ENCODE results near the gene FLT4. TPM values are rescaled to one million over a fixed set of nuclear protein-coding genes. Genes with fewer than 3 reads are reported as not detected.
"Not testable (repeated sequence)": the region's sequence is repeated elsewhere in the genome, so short reads cannot be mapped to it uniquely, and the experiment has no call there.

Gene FLT4
- total RNA-seq (2014; rRNA removed; shearing (Covaris generic); ENCODE audit: low replicate concordance) = 0.10 and 1.3 TPM in 2 replicates

- no peaks in the 10 kb centered on the region for H3K9me3 ChIP-seq
- peaks cover 58% of the 10 kb centered on the region for H3K27me3 ChIP-seq
- no peaks in the 10 kb centered on the region for H3K36me3 ChIP-seq
- DNase-seq = no peak
- peak within 1 kb of the TSS; percentile 30 for H3K4me3 ChIP-seq
Measured at GRCh38 chr5:180649297-180650039, at the start of gene FLT4. FLT4 (minus strand) TSS chr5:180649600; CDS start chr5:180649545, 55 bp downstream.

DNA sequence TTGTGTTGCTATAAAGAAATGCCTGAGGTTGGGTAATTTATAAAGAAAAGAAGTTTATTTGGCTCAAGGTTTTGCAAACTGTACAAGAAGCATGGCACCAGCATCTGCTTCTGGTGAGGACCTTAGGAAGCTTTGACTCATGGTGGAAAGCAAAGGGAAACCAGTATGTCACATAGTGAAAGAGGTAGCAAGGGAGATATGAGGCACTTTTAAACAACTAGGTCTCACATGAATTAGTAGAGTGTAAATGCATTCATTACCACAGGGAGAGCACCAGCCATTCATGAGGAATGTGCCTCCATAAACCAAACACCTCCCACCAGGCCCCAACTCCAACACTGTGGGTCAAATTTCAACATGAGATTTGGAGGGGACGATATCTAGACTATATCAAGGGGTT is 49.6 kb upstream of the FLT4 start:
- DNase-seq = no peak
- H3K36me3 ChIP-seq = no peaks in the 10 kb centered on the region
- no peak overlapping the region for H3K4me3 ChIP-seq
- H3K9me3 ChIP-seq = peaks cover 13% of the 10 kb centered on the region
- H3K27me3 ChIP-seq = peaks cover 33% of the 10 kb centered on the region

- no peak overlapping the region for H3K4me3 ChIP-seq
- DNase-seq = no peak
Measured at GRCh38 chr5:180696116-180696515, 46.7 kb upstream of the FLT4 start.

DNA sequence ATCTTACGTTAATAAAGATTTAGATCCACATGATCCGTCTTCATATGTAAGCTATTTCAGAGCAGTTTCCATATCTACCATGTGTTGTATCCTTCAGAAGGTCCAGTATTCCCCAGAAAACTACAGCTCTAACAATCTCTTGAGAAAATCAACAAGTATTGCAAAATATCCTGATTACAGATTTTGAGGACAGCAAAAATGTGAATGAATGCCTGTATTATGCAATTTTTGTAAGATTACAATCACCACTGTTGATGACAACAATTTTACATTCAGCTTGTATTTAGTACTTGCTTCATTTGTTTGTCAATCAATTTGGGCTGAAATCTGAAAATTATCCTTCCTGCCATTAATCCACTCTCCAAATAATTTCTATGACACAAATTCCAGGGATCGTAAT is 43.0 kb upstream of the FLT4 start:
- no peak overlapping the region for H3K4me3 ChIP-seq
- DNase-seq = no peak
- peaks cover 45% of the 10 kb centered on the region for H3K27me3 ChIP-seq
- H3K36me3 ChIP-seq = no peaks in the 10 kb centered on the region
- H3K9me3 ChIP-seq = peaks cover 13% of the 10 kb centered on the region

More at GRCh38 chr5:180696116-180696515, 46.7 kb upstream of the FLT4 start:
- H3K9me3 ChIP-seq = peaks cover 13% of the 10 kb centered on the region
- H3K36me3 ChIP-seq = no peaks in the 10 kb centered on the region
- H3K27me3 ChIP-seq = peaks cover 43% of the 10 kb centered on the region

- Histone ChIP-seq H3K9me3 (peaks cover 10% of the 10 kb centered on the region), H3K27me3 (peaks cover 53% of the 10 kb centered on the region), H3K4me3 (no peak overlapping the region), H3K36me3 (no peaks in the 10 kb centered on the region)
- DNase-seq = no peak
Measured at GRCh38 chr5:180691046-180691445, 41.6 kb upstream of the FLT4 start.

DNA sequence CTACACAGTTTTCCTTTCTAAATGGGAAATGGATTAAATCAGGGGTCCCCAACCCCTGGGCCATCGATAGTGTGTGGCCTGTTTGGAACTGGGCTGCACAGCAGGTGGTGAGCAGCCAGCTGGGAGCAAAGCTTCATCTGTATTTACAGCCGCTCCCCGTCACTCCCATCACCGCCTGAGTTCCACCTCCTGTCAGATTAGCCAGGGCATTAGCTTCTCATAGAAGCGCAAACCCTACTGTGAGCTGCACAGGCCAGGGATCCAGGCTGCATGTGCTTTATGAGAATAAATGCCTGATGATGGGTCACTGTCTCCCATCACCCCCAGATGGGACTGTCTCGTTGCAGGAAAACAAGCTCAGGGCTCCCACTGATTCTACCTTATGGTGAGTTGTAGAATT is 41.2 kb upstream of the FLT4 start:
- Histone ChIP-seq H3K4me3 (no peak overlapping the region), H3K27me3 (peaks cover 55% of the 10 kb centered on the region), H3K9me3 (peaks cover 5% of the 10 kb centered on the region; the same call in 1 of the 2 replicates), H3K36me3 (no peaks in the 10 kb centered on the region)
- no peak for DNase-seq

DNA sequence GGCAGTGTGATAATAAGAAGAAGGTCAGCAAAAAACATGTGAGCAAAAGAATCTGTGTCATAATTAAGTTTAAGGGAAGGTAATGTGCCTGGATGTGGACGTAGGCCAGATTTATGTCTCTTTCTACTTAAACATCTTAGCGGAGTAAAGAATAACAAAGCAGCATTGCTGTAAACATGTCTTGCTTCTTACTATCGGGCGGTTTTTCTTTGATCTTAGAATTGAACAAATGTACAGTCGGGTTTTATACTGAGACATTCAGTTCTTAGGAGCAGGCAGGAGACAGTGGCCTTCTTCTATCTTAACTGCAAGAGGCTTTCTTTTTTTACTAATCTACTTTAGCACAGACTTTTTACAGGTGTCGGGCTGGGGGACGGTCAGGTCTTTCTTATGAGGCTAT is 40.4 kb upstream of the FLT4 start:
- no peak for DNase-seq
- H3K27me3 ChIP-seq = peaks cover 56% of the 10 kb centered on the region
- H3K4me3 ChIP-seq = no peak overlapping the region
- no peaks in the 10 kb centered on the region for H3K9me3 ChIP-seq
- no peaks in the 10 kb centered on the region for H3K36me3 ChIP-seq

DNA sequence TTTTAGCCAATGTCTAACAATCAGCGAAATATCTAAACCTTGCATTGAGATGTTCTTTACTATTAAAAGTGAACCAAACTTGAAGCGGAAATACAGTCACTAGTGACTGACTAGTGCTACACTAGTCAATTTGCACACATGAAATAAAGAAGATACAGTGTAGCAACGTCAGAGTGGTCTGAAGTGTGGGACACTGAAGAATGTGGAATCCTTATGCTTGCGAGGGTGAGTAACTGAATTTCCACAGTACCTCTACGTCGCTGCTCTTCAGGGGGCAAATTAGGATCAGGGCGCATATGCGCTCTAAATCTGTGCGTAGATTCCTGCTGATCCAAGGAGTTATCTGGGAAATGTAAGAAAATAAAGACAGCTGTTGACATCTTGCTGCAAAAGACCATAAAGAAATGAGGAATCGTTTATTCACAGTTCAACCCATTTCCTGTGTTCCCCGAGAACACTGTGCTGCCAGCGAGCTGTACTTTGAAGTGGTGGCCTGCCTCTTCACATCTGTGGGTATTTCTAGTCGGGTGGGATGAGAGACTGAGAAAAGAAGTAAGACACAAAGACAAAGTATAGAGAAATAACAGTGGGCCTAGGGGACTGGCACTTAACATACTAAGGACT is 39.8 kb upstream of the FLT4 start:
- Histone ChIP-seq H3K9me3 (no peaks in the 10 kb centered on the region), H3K4me3 (no peak overlapping the region), H3K36me3 (no peaks in the 10 kb centered on the region), H3K27me3 (peaks cover 61% of the 10 kb centered on the region)
- no peak for DNase-seq

DNA sequence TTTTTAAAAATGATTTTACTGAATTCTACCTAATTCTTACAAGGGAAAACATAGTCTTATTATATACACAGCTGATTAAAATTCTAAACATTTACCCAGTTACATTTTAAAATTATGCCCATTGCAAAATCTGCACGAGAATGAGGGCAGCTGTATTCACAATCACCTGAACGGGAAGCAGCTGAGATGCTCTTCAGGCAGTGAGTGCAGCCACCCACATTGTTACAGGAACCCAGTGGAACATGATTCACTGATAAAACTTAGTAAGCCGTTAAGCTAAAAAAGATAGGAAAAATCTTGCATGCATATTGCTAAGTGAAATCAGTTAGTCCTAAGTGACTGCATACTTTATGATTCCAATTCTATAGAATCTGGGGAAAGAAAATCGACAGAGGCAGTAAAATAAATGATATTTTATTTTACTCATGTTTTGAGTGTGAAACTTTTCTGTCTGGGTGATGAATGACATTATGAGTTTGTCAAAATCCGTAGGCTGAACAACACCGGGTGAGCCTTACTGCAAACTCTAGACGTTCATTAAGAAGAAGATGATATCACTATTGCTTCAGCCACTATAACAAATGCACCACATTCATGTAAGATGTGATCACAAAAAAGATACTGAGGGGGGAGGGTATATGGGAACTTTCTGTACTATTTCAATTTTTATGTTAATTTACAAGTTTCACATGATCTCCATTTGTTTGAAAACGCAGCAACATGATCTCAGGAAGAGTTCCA is 39.1 kb upstream of the FLT4 start:
- DNase-seq = no peak

GRCh38 chr5:180686799-180687198 is 37.4 kb upstream of the FLT4 start:
- H3K36me3 ChIP-seq, H3K9me3 ChIP-seq, DNase-seq, H3K4me3 ChIP-seq: not testable (repeated sequence)
- H3K27me3 ChIP-seq = peaks cover 49% of the 10 kb centered on the region

More for the DNA sequence above, 39.1 kb upstream of the FLT4 start:
- H3K36me3 ChIP-seq = no peaks in the 10 kb centered on the region
- H3K9me3 ChIP-seq = no peaks in the 10 kb centered on the region
- H3K4me3 ChIP-seq = no peak overlapping the region
- peaks cover 59% of the 10 kb centered on the region for H3K27me3 ChIP-seq

DNA sequence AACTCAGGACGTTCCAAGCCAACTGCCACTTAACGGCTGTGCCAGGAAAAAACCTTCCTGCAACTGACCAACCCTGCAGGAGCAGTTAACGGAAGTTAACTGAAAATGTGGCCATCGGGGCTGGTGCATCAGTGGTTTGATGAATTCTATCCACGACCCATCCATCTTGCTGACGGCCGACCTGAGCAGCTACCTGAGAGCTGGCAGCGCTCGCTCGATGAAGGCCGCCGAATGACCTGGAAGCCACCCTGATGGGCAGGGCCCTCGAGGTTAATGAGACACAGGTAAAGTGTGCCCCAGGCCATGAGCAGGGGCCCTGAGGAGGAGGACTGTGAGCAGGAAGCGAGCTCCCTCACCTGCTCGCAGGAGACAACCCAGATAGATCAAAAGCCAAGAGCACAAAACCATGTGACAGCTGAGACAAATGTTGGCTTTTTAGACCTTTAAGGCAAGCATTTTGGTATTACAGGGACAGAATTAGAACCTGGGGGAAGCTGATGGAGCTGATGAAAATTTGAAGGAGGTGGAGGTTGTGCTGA is 35.3 kb upstream of the FLT4 start:
- no peaks in the 10 kb centered on the region for H3K36me3 ChIP-seq
- H3K4me3 ChIP-seq = no peak overlapping the region
- H3K9me3 ChIP-seq = peaks cover 3% of the 10 kb centered on the region; the same call in 1 of the 2 replicates
- DNase-seq = no peak
- H3K27me3 ChIP-seq = peaks cover 46% of the 10 kb centered on the region

- no peak for DNase-seq
- H3K27me3 ChIP-seq = peaks cover 34% of the 10 kb centered on the region
- peaks cover 3% of the 10 kb centered on the region; the same call in 1 of the 2 replicates for H3K9me3 ChIP-seq
- H3K36me3 ChIP-seq = no peaks in the 10 kb centered on the region
- no peak overlapping the region for H3K4me3 ChIP-seq
Measured at GRCh38 chr5:180683220-180683922, 34.0 kb upstream of the FLT4 start.

DNA sequence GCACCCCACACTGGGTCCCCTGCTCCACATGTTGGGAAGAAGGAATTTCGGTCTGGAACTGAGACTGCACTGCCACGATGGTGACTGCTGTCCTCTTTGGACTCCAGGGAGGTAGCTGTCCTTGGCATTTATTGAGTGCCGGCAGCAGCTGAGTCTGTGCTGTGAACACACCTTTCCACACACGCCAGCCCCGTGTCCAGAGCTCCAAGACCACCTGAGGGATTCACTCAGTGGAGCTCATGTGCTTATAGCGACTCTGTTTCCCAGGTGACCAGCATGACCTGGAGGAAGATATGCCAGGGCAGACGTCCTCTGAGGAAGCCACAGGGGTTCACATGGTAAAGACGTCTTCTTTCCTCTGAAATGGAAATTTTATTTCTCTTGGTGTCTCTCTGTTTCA is 33.2 kb upstream of the FLT4 start:
- Histone ChIP-seq H3K27me3 (peaks cover 28% of the 10 kb centered on the region), H3K9me3 (peaks cover 3% of the 10 kb centered on the region; the same call in 1 of the 2 replicates), H3K36me3 (no peaks in the 10 kb centered on the region), H3K4me3 (no peak overlapping the region)
- no peak for DNase-seq

- H3K4me3 ChIP-seq, H3K9me3 ChIP-seq, DNase-seq, H3K36me3 ChIP-seq: not testable (repeated sequence)
- peaks cover 25% of the 10 kb centered on the region for H3K27me3 ChIP-seq
Measured at GRCh38 chr5:180682008-180682407, 32.6 kb upstream of the FLT4 start.

- not testable (repeated sequence) for DNase-seq, H3K9me3 ChIP-seq, H3K4me3 ChIP-seq, H3K36me3 ChIP-seq
- peaks cover 15% of the 10 kb centered on the region for H3K27me3 ChIP-seq
Measured at GRCh38 chr5:180678319-180678718, 28.9 kb upstream of the FLT4 start.

GRCh38 chr5:180675036-180675635 is 25.7 kb upstream of the FLT4 start:
- no peak for DNase-seq
- H3K9me3 ChIP-seq = no peaks in the 10 kb centered on the region
- H3K4me3 ChIP-seq = no peak overlapping the region
- no peaks in the 10 kb centered on the region for H3K36me3 ChIP-seq
- peaks cover 19% of the 10 kb centered on the region for H3K27me3 ChIP-seq
